Transverse colon (tissue), 4 donors: ENCODE results near the gene ZNF101. TPM values are rescaled to one million over a fixed set of nuclear protein-coding genes. Genes with fewer than 3 reads are reported as not detected.

ENCODE experiments used
- DNase-seq: peaks from one replicate; pipeline ENCODE4 v3.0.0-alpha.2; 2019
- H3K27ac ChIP-seq, 4 donors: fragments of 200-600 bp; sonication (generic); 2 replicates each; pipeline ENCODE4 v1.5.1; 2016 to 2018; ENCODE audit warnings: inconsistent platforms in 4 of 4
- H3K27me3 ChIP-seq: fragments of 200-600 bp; sonication (generic); 2 replicates; pipeline ENCODE4 v1.5.1; 2017; ENCODE audit warnings: inconsistent platforms
- H3K36me3 ChIP-seq, 4 donors: fragments of 200-600 bp; sonication (generic); 2 replicates each; pipeline ENCODE4 v1.5.1; 2017 to 2019; ENCODE audit warnings: inconsistent platforms in 4 of 4
- H3K4me1 ChIP-seq, 4 donors: fragments of 200-600 bp; sonication (generic); 2 replicates each; pipeline ENCODE4 v1.5.1; 2017 to 2020; ENCODE audit warnings: inconsistent platforms in 4 of 4
- H3K4me3 ChIP-seq, 4 donors: fragments of 200-600 bp; sonication (generic); 1 replicate in 1 of 4; 2 replicates in 3 of 4; pipeline versions ENCODE4 v1.5.1 to v1.6.1; 2017 to 2019; ENCODE audit warnings: inconsistent platforms in 4 of 4
- H3K9me3 ChIP-seq, 2 donors: fragments of 200-600 bp; sonication (generic); 2 replicates each; pipeline ENCODE4 v1.5.1; 2017 to 2019; ENCODE audit warnings: inconsistent platforms in 2 of 2
- EP300 ChIP-seq: sonication (generic); formaldehyde crosslinking; IDR thresholded peaks from one replicate; pipeline ENCODE4 v1.6.1; 2017; ENCODE audit warnings: antibody characterized with exemption, low read depth
- POLR2A ChIP-seq: fragments of 450-650 bp; IDR thresholded peaks from one replicate; pipeline ENCODE4 v1.6.1; 2016; ENCODE audit warnings: antibody characterized with exemption, mild to moderate bottlenecking, moderate library complexity
- POLR2AphosphoS5 ChIP-seq, 3 donors: sonication (generic); formaldehyde crosslinking; IDR thresholded peaks; one replicate each; pipeline ENCODE4 v1.6.1; 2016; ENCODE audit warnings: antibody characterized with exemption in 3 of 3
- WGBS, 2 donors: methylation state at CpG; one replicate each; pipeline ENCODE4 v1.1.5; 2018; ENCODE audit warnings: low coverage in 1 of 2; 5-methylcytosine and 5-hydroxymethylcytosine counted together
- in situ Hi-C, 4 donors: fragments of 200-750 bp; cut with MboI; loops; one replicate each; pipeline versions ENCODE4 v1.15.0 to v1.15.1; 2017; ENCODE audit warnings: low sequenced_read_pairs in 3 of 4, low pct_ligation_motif_present in 1 of 4, low pct_unique_long_range_greater_than_20kb in 1 of 4
- intact Hi-C: fragments of 100-400 bp; cut with DNase I; formaldehyde crosslinking; loops from one replicate; pipeline ENCODE4 v1.15.1; 2023; ENCODE audit warnings: low total_unique reads
- total RNA-seq, 4 donors: library from RNA; depleted of rRNA; stranded (reverse); fragments of >200 nt; gene quantifications; one replicate each; pipeline ENCODE4 v1.1.0, GENCODE V29; 2016
- TF ChIP-seq, protein P1 (sequence below), 5 experiments: fragments of 200-600 bp in 3 of 5; fragments of 450-650 bp in 2 of 5; sonication (generic) in 3 of 5; IDR thresholded peaks; 1 replicate in 2 of 5; 2 replicates in 3 of 5; pipeline ENCODE4 v1.5.1; 2016 to 2017; ENCODE audit warnings: antibody characterized with exemption in 5 of 5, inconsistent platforms in 3 of 5, mild to moderate bottlenecking in 2 of 5, moderate library complexity in 1 of 5

ZNF101 gene
- total RNA-seq, 4 donors from 2014 or later, result 6.8 to 16.8 (median 11.1) TPM

DNA sequence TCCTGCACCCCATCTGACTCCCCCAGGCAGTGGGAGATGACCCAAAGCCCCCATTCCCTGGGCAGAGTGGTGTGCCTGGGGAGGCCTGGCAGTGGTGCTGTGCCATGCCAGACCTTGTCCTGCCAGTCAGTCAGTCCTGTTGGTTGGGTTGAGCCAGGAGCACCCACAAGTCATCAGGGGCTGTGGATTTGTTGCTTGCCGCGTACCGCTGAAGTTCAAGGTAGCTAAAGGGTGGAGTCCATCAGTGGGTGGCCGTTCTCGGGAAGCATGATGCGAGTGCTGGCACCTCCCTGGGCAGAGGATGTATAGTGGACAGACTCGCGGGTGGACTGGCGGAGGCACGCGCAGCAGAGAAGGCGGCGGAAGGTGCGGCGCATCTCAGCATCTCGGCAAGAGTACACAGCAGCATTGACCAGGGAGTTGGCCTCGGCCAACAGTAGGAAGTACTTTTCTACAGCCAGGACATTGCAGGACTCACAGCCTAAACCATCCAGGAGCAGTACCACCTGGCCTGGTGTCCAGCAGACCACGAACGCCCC lies 44.5 kb upstream of the ZNF101 start:
- DNase-seq, result no peak
- Histone ChIP-seq H3K27ac (no peak overlapping the region), H3K36me3 (no peaks in the 10 kb centered on the region), H3K27me3 (no peaks in the 10 kb centered on the region), H3K4me1 (peaks cover 1 to 24% (median 11%) of the 10 kb centered on the region in 4 donors), H3K9me3 (no peaks in the 10 kb centered on the region), H3K4me3 (no peak overlapping the region)
- 93% methylated on average over 19 of the region's 19 CpGs; no CpG with 5 or more reads in 1 of the 2 donors for WGBS, 2 donors
- TF ChIP-seq EP300 (no peak), POLR2AphosphoS5 (IDR thresholded peaks at IDR 0.05) (no peak), POLR2A (no peak)
- TF ChIP-seq, protein P1, sequence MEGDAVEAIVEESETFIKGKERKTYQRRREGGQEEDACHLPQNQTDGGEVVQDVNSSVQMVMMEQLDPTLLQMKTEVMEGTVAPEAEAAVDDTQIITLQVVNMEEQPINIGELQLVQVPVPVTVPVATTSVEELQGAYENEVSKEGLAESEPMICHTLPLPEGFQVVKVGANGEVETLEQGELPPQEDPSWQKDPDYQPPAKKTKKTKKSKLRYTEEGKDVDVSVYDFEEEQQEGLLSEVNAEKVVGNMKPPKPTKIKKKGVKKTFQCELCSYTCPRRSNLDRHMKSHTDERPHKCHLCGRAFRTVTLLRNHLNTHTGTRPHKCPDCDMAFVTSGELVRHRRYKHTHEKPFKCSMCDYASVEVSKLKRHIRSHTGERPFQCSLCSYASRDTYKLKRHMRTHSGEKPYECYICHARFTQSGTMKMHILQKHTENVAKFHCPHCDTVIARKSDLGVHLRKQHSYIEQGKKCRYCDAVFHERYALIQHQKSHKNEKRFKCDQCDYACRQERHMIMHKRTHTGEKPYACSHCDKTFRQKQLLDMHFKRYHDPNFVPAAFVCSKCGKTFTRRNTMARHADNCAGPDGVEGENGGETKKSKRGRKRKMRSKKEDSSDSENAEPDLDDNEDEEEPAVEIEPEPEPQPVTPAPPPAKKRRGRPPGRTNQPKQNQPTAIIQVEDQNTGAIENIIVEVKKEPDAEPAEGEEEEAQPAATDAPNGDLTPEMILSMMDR (IDR thresholded peaks at IDR 0.05), result no peak
- in situ Hi-C loops (no loop called here), intact Hi-C loops (no loop called here)

DNA sequence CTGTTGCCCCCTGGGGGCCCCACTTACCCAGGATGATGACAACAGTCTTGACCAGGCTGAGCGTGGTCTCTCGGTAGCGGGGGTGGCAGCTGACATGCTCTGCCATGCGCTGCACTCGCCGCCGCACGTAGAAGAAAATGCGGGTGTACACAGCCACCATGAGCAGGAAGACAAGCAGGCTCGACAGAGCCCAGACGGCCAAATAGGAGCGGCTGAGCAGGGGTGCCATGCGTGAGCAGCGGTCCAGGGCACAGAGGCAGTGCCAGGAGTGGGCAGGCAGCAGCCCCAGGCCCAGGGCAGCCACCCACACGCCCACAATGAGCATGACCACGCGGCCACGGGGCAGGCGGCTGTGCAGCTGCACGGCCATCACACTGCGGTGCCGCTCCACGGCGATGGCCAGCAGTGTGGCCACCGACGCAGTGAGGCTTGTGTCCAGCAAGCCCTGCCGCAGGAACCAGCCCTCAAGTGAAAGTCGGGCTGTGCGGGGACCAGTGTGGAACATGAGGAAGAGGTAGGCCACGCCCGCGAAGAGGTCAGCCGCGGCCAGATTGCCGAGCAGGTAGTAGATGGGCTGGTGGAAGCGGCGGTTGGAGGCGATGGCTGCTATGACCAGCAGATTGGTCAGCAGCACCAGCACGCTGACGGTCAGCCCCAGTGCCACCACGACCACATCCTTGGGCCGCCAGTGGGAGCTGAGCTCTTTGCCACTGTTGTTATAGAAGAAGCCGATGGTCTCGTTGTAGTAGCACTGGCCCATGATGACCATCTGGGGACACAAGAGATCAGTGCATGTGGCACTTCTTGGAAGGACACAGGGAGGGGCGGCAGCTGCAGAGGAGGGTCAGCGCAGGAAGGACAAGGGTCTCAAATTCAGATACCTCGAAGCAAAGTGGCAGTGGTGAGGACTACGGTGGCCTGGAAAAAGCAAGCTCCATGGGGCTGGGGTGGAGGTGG lies 41.8 kb upstream of the ZNF101 start:
- intact Hi-C loops, result no loop called here
- Histone ChIP-seq H3K27me3 (no peaks in the 10 kb centered on the region), H3K36me3 (no peaks in the 10 kb centered on the region), H3K9me3 (no peaks in the 10 kb centered on the region), H3K4me3 (peak overlapping the region in 2 of 4 donors; percentile 72), H3K4me1 (peaks cover 0 to 20% (median 10%) of the 10 kb centered on the region in 4 donors), H3K27ac (peak overlapping the region in 3 of 4 donors; percentile 78 to 84 (median 80))
- TF ChIP-seq POLR2A (no peak), POLR2AphosphoS5 (IDR thresholded peaks at IDR 0.05) (no peak), EP300 (no peak)
- TF ChIP-seq, protein P1 (IDR thresholded peaks at IDR 0.05), result no peak
- in situ Hi-C loops, result loop anchor here in 1 of 4 donors (25.0 kb wide), 1 partner anchor 89 kb away; the partner anchor contains the start of genes CILP2 and YJEFN3
- WGBS, 2 donors, result 78 to 92% methylated on average over 5 to 48 of the region's 48 CpGs
- DNase-seq, result no peak

DNA sequence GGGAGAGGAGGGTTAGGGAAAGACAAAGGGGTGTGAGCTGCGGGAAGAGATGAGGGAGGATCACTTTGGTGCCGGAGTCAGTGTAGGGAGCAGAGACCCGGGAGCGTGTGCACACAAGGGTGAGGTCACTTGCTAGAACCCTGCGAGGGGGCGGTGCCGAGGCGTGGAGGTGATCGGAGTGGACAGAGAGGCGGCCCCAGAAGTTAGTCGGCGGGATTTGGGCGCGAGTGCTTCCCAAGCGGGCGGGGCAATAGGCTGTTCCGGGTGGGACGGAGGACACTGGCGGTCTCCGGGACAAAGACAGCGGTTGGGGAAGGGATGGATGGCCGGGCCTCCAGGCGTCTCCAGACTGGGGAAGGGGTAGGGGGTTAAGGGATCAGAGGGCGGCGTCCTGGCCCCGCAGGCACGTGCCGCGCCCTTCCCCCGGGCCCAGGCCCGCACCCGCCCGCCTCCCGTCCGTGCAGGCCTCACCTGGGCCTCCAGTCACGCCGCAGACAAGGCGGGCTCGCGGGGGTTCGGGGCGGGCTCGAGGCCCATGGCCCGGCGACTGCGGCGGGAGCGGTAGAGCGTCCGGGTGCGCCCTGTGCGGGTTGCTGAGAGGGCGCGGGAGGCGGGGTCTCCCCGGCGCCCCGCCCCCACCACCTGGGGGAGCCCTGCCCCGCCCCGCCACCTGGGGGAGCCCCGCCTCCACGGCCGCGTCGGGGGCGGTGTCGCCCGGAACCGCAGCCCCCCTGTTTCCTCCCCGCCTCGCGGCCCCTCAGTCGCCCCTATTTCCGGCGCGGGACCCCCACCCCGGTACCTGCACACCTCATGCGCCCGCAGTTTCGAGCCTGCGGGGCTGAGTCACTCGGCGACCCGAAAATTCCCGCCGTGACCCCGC lies 40.8 kb upstream of the ZNF101 start, which contains the start of gene LPAR2:
Gene LPAR2, minus strand, starts transcription at position 600 of the 880 bp plus-strand sequence. CDS start 945 bp downstream, outside the sequence.
- peak; percentile 82 for DNase-seq

More for the DNA sequence above, 40.8 kb upstream of the ZNF101 start, which contains the start of gene LPAR2:
- H3K36me3 ChIP-seq, result peaks cover 0 to 3% (median 0%) of the 10 kb centered on the region in 4 donors
- H3K4me1 ChIP-seq, result peaks cover 0 to 20% (median 10%) of the 10 kb centered on the region in 4 donors
- H3K27me3 ChIP-seq, result no peaks in the 10 kb centered on the region
- no peaks in the 10 kb centered on the region for H3K9me3 ChIP-seq
- 1 to 14% methylated on average over 4 to 40 of the region's 87 CpGs for WGBS, 2 donors
- in situ Hi-C loops (loop anchor here in 1 of 4 donors (25.0 kb wide), 1 partner anchor 91 kb away; the partner anchor contains the start of genes CILP2 and YJEFN3), intact Hi-C loops (no loop called here)
- H3K27ac ChIP-seq, result peak within 1 kb of the TSS; percentile 67 to 84 (median 79)
- TF ChIP-seq POLR2A (peak; percentile 25), EP300 (no peak), POLR2AphosphoS5 (IDR thresholded peaks at IDR 0.05) (peak in 2 of 3 donors; percentile 42 to 44)
- TF ChIP-seq, protein P1 (IDR thresholded peaks at IDR 0.05), result no peak
- H3K4me3 ChIP-seq, result peak within 1 kb of the TSS; percentile 44 to 72 (median 64)
